Measurements from ENCODE around the gene SIRT7.

The SIRT7 gene

DNA sequence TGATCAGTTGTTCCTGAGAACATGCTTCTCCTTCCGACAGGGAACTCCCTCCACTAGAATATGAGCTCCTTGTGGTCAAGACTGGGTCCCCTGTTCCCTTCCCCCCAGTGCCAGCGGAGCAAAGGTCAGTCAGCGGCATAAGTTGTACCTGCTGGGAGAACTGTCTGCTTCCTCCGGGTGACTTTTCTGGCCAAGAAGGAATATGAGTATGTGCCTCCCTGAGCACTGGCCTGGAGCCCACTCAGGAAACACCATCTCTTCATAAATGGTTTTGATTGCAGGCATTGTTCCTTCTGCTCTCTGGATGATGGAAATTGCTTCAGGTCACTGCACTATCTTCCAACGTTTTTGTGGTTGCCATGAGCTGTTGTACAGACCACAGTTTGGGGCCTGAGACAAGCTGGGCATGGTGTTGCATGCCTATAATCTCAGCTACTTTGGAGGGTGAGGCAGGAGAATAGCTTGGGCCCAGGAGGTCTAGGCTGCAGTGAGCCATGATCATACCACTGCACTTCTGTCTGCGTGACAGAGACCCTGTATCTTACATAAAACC lies 54.8 kb downstream of the SIRT7 start:
- no peak for DNase-seq (ENCODE audit: low spot score)
